ENCODE results near the gene FANK1. TPM values are rescaled to one million over a fixed set of nuclear protein-coding genes. Genes with fewer than 3 reads are reported as not detected.

FANK1 gene
- polyA plus RNA-seq, 3 donors: 0.20 TPM; not detected in 2

DNA sequence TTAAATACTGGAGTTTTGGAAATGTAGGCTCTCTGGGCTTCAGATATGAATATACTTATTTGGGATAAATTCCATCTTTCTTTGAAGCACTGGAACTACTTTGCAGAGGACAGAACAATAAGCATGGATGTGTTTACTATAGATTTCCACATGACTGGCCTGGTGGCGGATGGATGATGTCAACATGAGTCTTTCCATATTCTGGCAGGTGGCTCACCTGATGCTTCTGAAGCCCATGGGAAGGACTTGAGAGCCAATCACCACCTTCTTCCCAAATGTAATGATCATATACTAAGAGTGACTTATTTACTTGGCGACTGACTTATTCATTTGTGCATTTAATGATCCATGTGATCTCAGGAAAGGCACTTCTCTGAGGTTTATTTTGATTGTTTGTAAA, 110.5 kb downstream of the FANK1 start:
- no peaks in the 10 kb centered on the region for H3K79me2 ChIP-seq (ENCODE audit: insufficient read depth, low read length)
- Mint-ChIP-seq H3K9me3 (peaks cover 0 to 7% (median 0%) of the 10 kb centered on the region in 7 donors), H3K4me3 (no peak overlapping the region), H3K36me3 (no peaks in the 10 kb centered on the region), H3K4me1 (no peaks in the 10 kb centered on the region), H3K27me3 (ENCODE audit: low read depth in 3 of 3) (peaks cover 0 to 2% (median 0%) of the 10 kb centered on the region in 3 donors), H3K27ac (no peak overlapping the region)
- no CpG with 5 or more reads among the region's 2 CpGs for WGBS (ENCODE audit: insufficient coverage)
- H3K4me2 ChIP-seq (replicated peaks; ENCODE audit: extremely low read depth, low read length, poor library complexity, severe bottlenecking): no peak overlapping the region
- H3K9me3 ChIP-seq (replicated peaks in 1 of 2; ENCODE audit: control insufficient read depth in 1 of 2, insufficient read depth in 1 of 2, low read length in 2 of 2): no peaks in the 10 kb centered on the region
- H3K4me3 ChIP-seq (replicated peaks in 1 of 3; ENCODE audit: low read depth in 2 of 3, low read length in 3 of 3): no peak overlapping the region
- DNase-seq: no peak
- no peak overlapping the region for H3K9ac ChIP-seq (ENCODE audit: insufficient read depth, low read length, poor library complexity, severe bottlenecking)
- no peaks in the 10 kb centered on the region for H3K4me1 ChIP-seq (ENCODE audit: control insufficient read depth in 1 of 2, insufficient read depth in 2 of 2, low read length in 2 of 2)
- TF ChIP-seq, protein P1, sequence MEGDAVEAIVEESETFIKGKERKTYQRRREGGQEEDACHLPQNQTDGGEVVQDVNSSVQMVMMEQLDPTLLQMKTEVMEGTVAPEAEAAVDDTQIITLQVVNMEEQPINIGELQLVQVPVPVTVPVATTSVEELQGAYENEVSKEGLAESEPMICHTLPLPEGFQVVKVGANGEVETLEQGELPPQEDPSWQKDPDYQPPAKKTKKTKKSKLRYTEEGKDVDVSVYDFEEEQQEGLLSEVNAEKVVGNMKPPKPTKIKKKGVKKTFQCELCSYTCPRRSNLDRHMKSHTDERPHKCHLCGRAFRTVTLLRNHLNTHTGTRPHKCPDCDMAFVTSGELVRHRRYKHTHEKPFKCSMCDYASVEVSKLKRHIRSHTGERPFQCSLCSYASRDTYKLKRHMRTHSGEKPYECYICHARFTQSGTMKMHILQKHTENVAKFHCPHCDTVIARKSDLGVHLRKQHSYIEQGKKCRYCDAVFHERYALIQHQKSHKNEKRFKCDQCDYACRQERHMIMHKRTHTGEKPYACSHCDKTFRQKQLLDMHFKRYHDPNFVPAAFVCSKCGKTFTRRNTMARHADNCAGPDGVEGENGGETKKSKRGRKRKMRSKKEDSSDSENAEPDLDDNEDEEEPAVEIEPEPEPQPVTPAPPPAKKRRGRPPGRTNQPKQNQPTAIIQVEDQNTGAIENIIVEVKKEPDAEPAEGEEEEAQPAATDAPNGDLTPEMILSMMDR (IDR thresholded peaks at IDR 0.05): no peak
- H3K27me3 ChIP-seq (ENCODE audit: control insufficient read depth in 2 of 2, insufficient read depth in 2 of 2, low read length in 2 of 2): no peaks in the 10 kb centered on the region
- H3K36me3 ChIP-seq (replicated peaks in 1 of 2; ENCODE audit: control insufficient read depth in 1 of 2, insufficient read depth in 2 of 2, low read length in 2 of 2): no peaks in the 10 kb centered on the region
- H4K20me1 ChIP-seq (ENCODE audit: insufficient read depth, low read length): no peaks in the 10 kb centered on the region
- intact Hi-C loops (cut with micrococcal nuclease): no loop called here
- H3K27ac ChIP-seq (ENCODE audit: low read depth in 1 of 2, low read length in 2 of 2): no peak overlapping the region
- no peak overlapping the region for H2AFZ ChIP-seq (ENCODE audit: insufficient read depth, low read depth, low read length, poor library complexity, severe bottlenecking)

DNA sequence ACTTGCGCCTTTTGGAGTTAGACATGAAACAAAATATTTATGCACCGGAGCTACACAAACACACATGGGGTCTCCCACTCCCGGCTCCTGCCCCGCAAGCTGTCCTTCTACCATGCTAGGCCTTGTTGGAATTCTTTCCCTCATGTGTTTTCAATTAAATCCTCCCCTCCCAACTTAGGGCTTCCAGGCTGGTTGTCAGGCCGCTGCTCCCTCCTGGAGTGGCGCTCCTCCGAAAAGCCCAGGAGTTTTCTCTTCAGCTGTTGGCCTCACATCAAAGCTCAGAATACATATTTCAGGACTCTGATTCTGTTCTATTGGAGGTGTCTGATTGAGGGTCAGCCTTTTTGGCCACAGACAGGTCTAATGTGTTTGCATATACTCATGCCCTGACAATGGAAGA, 113.3 kb downstream of the FANK1 start:
- no peak overlapping the region for H3K4me3 Mint-ChIP-seq
- intact Hi-C loops (cut with micrococcal nuclease): no loop called here

More for the DNA sequence above, 113.3 kb downstream of the FANK1 start:
- Histone ChIP-seq H4K20me1 (ENCODE audit: insufficient read depth, low read length) (no peaks in the 10 kb centered on the region), H2AFZ (ENCODE audit: insufficient read depth, low read depth, low read length, poor library complexity, severe bottlenecking) (no peak overlapping the region), H3K4me3 (replicated peaks in 1 of 3; ENCODE audit: low read depth in 2 of 3, low read length in 3 of 3) (no peak overlapping the region), H3K4me2 (replicated peaks; ENCODE audit: extremely low read depth, low read length, poor library complexity, severe bottlenecking) (no peak overlapping the region), H3K27ac (ENCODE audit: low read depth in 1 of 2, low read length in 2 of 2) (no peak overlapping the region), H3K27me3 (ENCODE audit: control insufficient read depth in 2 of 2, insufficient read depth in 2 of 2, low read length in 2 of 2) (no peaks in the 10 kb centered on the region), H3K9ac (ENCODE audit: insufficient read depth, low read length, poor library complexity, severe bottlenecking) (no peak overlapping the region), H3K9me3 (replicated peaks in 1 of 2; ENCODE audit: control insufficient read depth in 1 of 2, insufficient read depth in 1 of 2, low read length in 2 of 2) (no peaks in the 10 kb centered on the region), H3K79me2 (ENCODE audit: insufficient read depth, low read length) (no peaks in the 10 kb centered on the region), H3K36me3 (replicated peaks in 1 of 2; ENCODE audit: control insufficient read depth in 1 of 2, insufficient read depth in 2 of 2, low read length in 2 of 2) (no peaks in the 10 kb centered on the region), H3K4me1 (ENCODE audit: control insufficient read depth in 1 of 2, insufficient read depth in 2 of 2, low read length in 2 of 2) (no peaks in the 10 kb centered on the region)
- Mint-ChIP-seq H3K9me3 (peaks cover 0 to 7% (median 0%) of the 10 kb centered on the region in 7 donors), H3K27me3 (ENCODE audit: low read depth in 3 of 3) (no peaks in the 10 kb centered on the region), H3K27ac (no peak overlapping the region), H3K36me3 (no peaks in the 10 kb centered on the region), H3K4me1 (no peaks in the 10 kb centered on the region)
- DNase-seq: no peak
- 100% methylated on average over 4 of the region's 7 CpGs for WGBS (ENCODE audit: insufficient coverage)
- TF ChIP-seq, protein P1 (IDR thresholded peaks at IDR 0.05): no peak

Measured in CD14-positive monocyte (primary cell).